Measurements from ENCODE around the gene TGDS.
"Not testable (repeated sequence)": the region's sequence is repeated elsewhere in the genome, so short reads cannot be mapped to it uniquely, and the experiment has no call there.

Gene TGDS

GRCh38 chr13:94595950-94596574, at the start of gene TGDS:
Gene TGDS (minus strand): TSS chr13:94596152. CDS start chr13:94596136, 16 bp downstream.
- DNase-seq: peak; percentile 90

GRCh38 chr13:94641409-94641941, 45.5 kb upstream of the TGDS start:
- DNase-seq: peak; percentile 74

GRCh38 chr13:94640721-94641120, 44.8 kb upstream of the TGDS start:
- DNase-seq: peak; percentile 14

- not testable (repeated sequence) for DNase-seq
Observed at GRCh38 chr13:94637677-94638076, 41.7 kb upstream of the TGDS start.

- DNase-seq: no peak
Observed at GRCh38 chr13:94636942-94637578, 41.1 kb upstream of the TGDS start.

- DNase-seq: not testable (repeated sequence)
Observed at GRCh38 chr13:94636096-94636495, 40.1 kb upstream of the TGDS start.

- DNase-seq: no peak
Observed at GRCh38 chr13:94632226-94632980, 36.5 kb upstream of the TGDS start.

GRCh38 chr13:94630858-94631257, 34.9 kb upstream of the TGDS start:
- no peak for DNase-seq

GRCh38 chr13:94623316-94623715, 27.4 kb upstream of the TGDS start:
- DNase-seq: no peak

GRCh38 chr13:94622344-94622743, 26.4 kb upstream of the TGDS start:
- DNase-seq: no peak

GRCh38 chr13:94620286-94620896, 24.4 kb upstream of the TGDS start:
- DNase-seq: no peak

GRCh38 chr13:94617389-94618000, 21.5 kb upstream of the TGDS start:
- DNase-seq: no peak

GRCh38 chr13:94613051-94613450, 17.1 kb upstream of the TGDS start:
- DNase-seq: no peak

GRCh38 chr13:94612050-94612449, 16.1 kb upstream of the TGDS start:
- DNase-seq: no peak

GRCh38 chr13:94610475-94610874, 14.5 kb upstream of the TGDS start:
- DNase-seq: no peak

- DNase-seq: no peak
Observed at GRCh38 chr13:94609196-94609595, 13.2 kb upstream of the TGDS start.

- DNase-seq: no peak
Observed at GRCh38 chr13:94608586-94608985, 12.6 kb upstream of the TGDS start.

GRCh38 chr13:94607939-94608338, 12.0 kb upstream of the TGDS start:
- no peak for DNase-seq

GRCh38 chr13:94607056-94607455, 11.1 kb upstream of the TGDS start:
- no peak for DNase-seq

- DNase-seq: no peak
Observed at GRCh38 chr13:94602467-94602866, 6.5 kb upstream of the TGDS start.

GRCh38 chr13:94601446-94602431, 5.8 kb upstream of the TGDS start, which contains the start of gene GPR180:
Gene GPR180 (plus strand): TSS chr13:94601857. CDS start chr13:94601928, 71 bp downstream.
- DNase-seq: peak; percentile 100
